H9 (cell line): ENCODE results near the gene IFNA2. TPM values are rescaled to one million over a fixed set of nuclear protein-coding genes. Genes with fewer than 3 reads are reported as not detected.

Experiments
- DNase-seq: peaks from one replicate; pipeline ENCODE4 v3.0.0-alpha.2; 2017
- H2AFZ ChIP-seq: one replicate; pipeline ENCODE4 v1.6.1; 2013; ENCODE audit warnings: mild to moderate bottlenecking, low read length, control low read depth, moderate library complexity
- H2AK5ac ChIP-seq: 2 replicates; pipeline ENCODE4 v1.6.1; 2013; ENCODE audit warnings: low read length, control low read depth, mixed read lengths; ENCODE audit not compliant: insufficient read length
- H2BK120ac ChIP-seq: one replicate; pipeline ENCODE4 v1.6.1; 2013; ENCODE audit warnings: low read depth, mild to moderate bottlenecking, low read length, control low read depth, inconsistent platforms; ENCODE audit not compliant: poor library complexity, severe bottlenecking
- H2BK12ac ChIP-seq: 2 replicates; pipeline ENCODE4 v1.6.1; 2013; ENCODE audit warnings: low read length, control low read depth, mixed read lengths, low read depth; ENCODE audit not compliant: insufficient read length
- H2BK15ac ChIP-seq: 2 replicates; pipeline ENCODE4 v1.6.1; 2013; ENCODE audit warnings: low read depth, low read length, control low read depth
- H2BK20ac ChIP-seq: one replicate; pipeline ENCODE4 v1.6.1; 2013; ENCODE audit warnings: low read depth, mild to moderate bottlenecking, low read length, control low read depth, inconsistent platforms; ENCODE audit not compliant: poor library complexity, severe bottlenecking
- H2BK5ac ChIP-seq: 2 replicates; pipeline ENCODE4 v1.6.1; 2013; ENCODE audit warnings: low read length, control low read depth, mixed read lengths; ENCODE audit not compliant: insufficient read length
- H3K14ac ChIP-seq: 2 replicates; pipeline ENCODE4 v1.6.1; 2013; ENCODE audit warnings: low read length, control low read depth; ENCODE audit not compliant: insufficient read depth
- H3K18ac ChIP-seq: 2 replicates; pipeline ENCODE4 v1.6.1; 2013; ENCODE audit warnings: low read depth, mild to moderate bottlenecking, mixed read lengths, low read length, control low read depth; ENCODE audit not compliant: insufficient read length
- H3K23ac ChIP-seq: 2 replicates; pipeline ENCODE4 v1.6.1; 2013; ENCODE audit warnings: low read length, control low read depth, mixed read lengths, low read depth; ENCODE audit not compliant: insufficient read length
- H3K23me2 ChIP-seq: 2 replicates; pipeline ENCODE4 v1.6.1; 2013; ENCODE audit warnings: low read depth, mild to moderate bottlenecking, mixed read lengths, low read length, control low read depth; ENCODE audit not compliant: insufficient read length, poor library complexity, severe bottlenecking
- H3K27ac ChIP-seq: 2 replicates; pipeline ENCODE4 v1.5.1; 2013; ENCODE audit warnings: low read length, control low read depth, mixed read lengths, low read depth; ENCODE audit not compliant: insufficient read length
- H3K27me3 ChIP-seq: 2 replicates; pipeline ENCODE4 v1.6.1; 2013; ENCODE audit warnings: low read length, control low read depth, inconsistent platforms; ENCODE audit not compliant: insufficient read depth
- H3K4ac ChIP-seq: 2 replicates; pipeline ENCODE4 v1.6.1; 2013; ENCODE audit warnings: low read depth, mild to moderate bottlenecking, control low read depth, inconsistent platforms, low read length, moderate library complexity
- H3K4me1 ChIP-seq: 2 replicates; pipeline ENCODE4 v1.6.1; 2013; ENCODE audit warnings: low read length, control low read depth, inconsistent platforms; ENCODE audit not compliant: insufficient read depth
- H3K4me2 ChIP-seq: 2 replicates; pipeline ENCODE4 v1.6.1; 2013; ENCODE audit warnings: low read length, control low read depth, mixed read lengths; ENCODE audit not compliant: insufficient read length, insufficient read depth
- H3K56ac ChIP-seq: 2 replicates; pipeline ENCODE4 v1.6.1; 2013; ENCODE audit warnings: low read depth, mild to moderate bottlenecking, mixed read lengths, low read length, control low read depth; ENCODE audit not compliant: insufficient read length
- H3K79me1 ChIP-seq: 2 replicates; pipeline ENCODE4 v1.6.1; 2013; ENCODE audit warnings: low read depth, mild to moderate bottlenecking, moderate library complexity, low read length, control low read depth, inconsistent platforms; ENCODE audit not compliant: insufficient read depth, poor library complexity, severe bottlenecking
- H3K79me2 ChIP-seq: 2 replicates; pipeline ENCODE4 v1.6.1; 2013; ENCODE audit warnings: low read length, control low read depth, inconsistent platforms; ENCODE audit not compliant: insufficient read depth
- H3K9ac ChIP-seq: 2 replicates; pipeline ENCODE4 v1.6.1; 2013; ENCODE audit warnings: low read length, control low read depth, mixed read lengths; ENCODE audit not compliant: insufficient read length; ENCODE audit errors: extremely low read depth
- H3K9me3 ChIP-seq: one replicate; pipeline ENCODE4 v1.6.1; 2013; ENCODE audit warnings: low read depth, low read length, inconsistent platforms; ENCODE audit not compliant: control insufficient read depth
- H3T11ph ChIP-seq: one replicate; pipeline ENCODE4 v1.6.1; 2013; ENCODE audit warnings: mild to moderate bottlenecking, low read length, control low read depth, inconsistent platforms
- H4K20me1 ChIP-seq: one replicate; pipeline ENCODE4 v1.6.1; 2013; ENCODE audit not compliant: control insufficient read depth, insufficient read length, insufficient read depth
- H4K5ac ChIP-seq: 2 replicates; pipeline ENCODE4 v1.6.1; 2013; ENCODE audit warnings: low read depth, mild to moderate bottlenecking, mixed read lengths, low read length, control low read depth; ENCODE audit not compliant: insufficient read length
- H4K8ac ChIP-seq: replicated peaks from 2 replicates; pipeline ENCODE4 v1.6.1; 2013; ENCODE audit warnings: low read length, control low read depth, mixed read lengths, low read depth; ENCODE audit not compliant: insufficient read length
- H4K91ac ChIP-seq: 2 replicates; pipeline ENCODE4 v1.6.1; 2013; ENCODE audit warnings: low read depth, mild to moderate bottlenecking, moderate library complexity, mixed read lengths, low read length, control low read depth; ENCODE audit not compliant: insufficient read length
- H3K27ac Mint-ChIP-seq, 3 experiments: 2 replicates in 2 of 3; 3 replicates in 1 of 3; pipeline ENCODE4 v1.8.0; 2020 to 2021; ENCODE audit warnings: mixed read lengths in 3 of 3, mild to moderate bottlenecking in 1 of 3, moderate library complexity in 1 of 3
- H3K27me3 Mint-ChIP-seq: 2 replicates; pipeline ENCODE4 v1.8.0; 2021; ENCODE audit warnings: low read depth, mild to moderate bottlenecking, moderate library complexity, mixed read lengths
- H3K36me3 Mint-ChIP-seq, 3 experiments: 2 replicates in 2 of 3; 3 replicates in 1 of 3; pipeline ENCODE4 v1.8.0; 2020 to 2021; ENCODE audit warnings: low read depth in 3 of 3, mixed read lengths in 3 of 3; ENCODE audit not compliant: insufficient read depth in 1 of 3
- H3K4me1 Mint-ChIP-seq, 2 experiments: 2 replicates each; pipeline ENCODE4 v1.8.0; 2020; ENCODE audit warnings: mixed read lengths in 2 of 2
- H3K4me3 Mint-ChIP-seq, 2 experiments: 2 replicates in 1 of 2; 3 replicates in 1 of 2; pipeline ENCODE4 v1.8.0; 2020 to 2021; ENCODE audit warnings: mild to moderate bottlenecking in 2 of 2, mixed read lengths in 2 of 2, moderate library complexity in 1 of 2
- H3K9me3 Mint-ChIP-seq, 2 experiments: 2 replicates in 1 of 2; 3 replicates in 1 of 2; pipeline ENCODE4 v1.8.0; 2020; ENCODE audit warnings: mild to moderate bottlenecking in 2 of 2, mixed read lengths in 2 of 2, moderate library complexity in 1 of 2
- WGBS: extraction: QIAGEN DNeasy Blood & Tissue Kit; methylation state at CpG from one replicate; pipeline ENCODE4 v1.1.7; 2013; ENCODE audit warnings: missing lambda C conversion rate, low lambda C conversion rate, mixed read lengths; ENCODE audit not compliant: insufficient read length; ENCODE audit errors: extremely low coverage; 5-methylcytosine and 5-hydroxymethylcytosine counted together
- total RNA-seq: library from RNA; stranded (reverse); gene quantifications from 2 replicates; pipeline ENCODE4 v1.2.1, GENCODE V29; 2021
- TF ChIP-seq, protein P1 (sequence below): fragments of 200-600 bp; sonication (generic); conservative IDR thresholded peaks from 3 replicates; pipeline ENCODE4 v1.8.0; 2021; ENCODE audit warnings: antibody characterized with exemption, mild to moderate bottlenecking

Gene IFNA2
- total RNA-seq, 1 experiment from 2014 or later, result not detected

- Mint-ChIP-seq H3K27ac (no peak overlapping the region), H3K27me3 (peaks cover 71% of the 10 kb centered on the region), H3K4me3 (peak overlapping the region; percentile 73 to 89), H3K9me3 (no peaks in the 10 kb centered on the region), H3K4me1 (peaks cover 5 to 6% of the 10 kb centered on the region in 2 experiments), H3K36me3 (no peaks in the 10 kb centered on the region)
- Histone ChIP-seq H3K4me1 (no peaks in the 10 kb centered on the region), H2BK12ac (no peak overlapping the region), H2BK5ac (no peak overlapping the region), H3K4ac (no peak overlapping the region), H2BK20ac (no peak overlapping the region), H2AK5ac (no peak overlapping the region), H3K79me2 (no peaks in the 10 kb centered on the region), H3K14ac (no peak overlapping the region), H4K5ac (no peak overlapping the region), H3K4me2 (peak overlapping the region; percentile 51), H2BK15ac (no peak overlapping the region), H3K9me3 (no peaks in the 10 kb centered on the region), H4K8ac (no peak overlapping the region), H4K20me1 (no peaks in the 10 kb centered on the region), H3K27ac (no peak overlapping the region), H3K18ac (no peak overlapping the region), H3K27me3 (peaks cover 6% of the 10 kb centered on the region; the same call in 1 of the 2 replicates), H3T11ph (no peak overlapping the region), H2BK120ac (no peak overlapping the region), H2AFZ (no peak overlapping the region), H3K23ac (no peak overlapping the region), H3K9ac (no peak overlapping the region), H3K56ac (no peak overlapping the region), H4K91ac (no peak overlapping the region), H3K79me1 (no peaks in the 10 kb centered on the region), H3K23me2 (no peaks in the 10 kb centered on the region)
- WGBS, result no CpG with 5 or more reads among the region's 53 CpGs
- TF ChIP-seq, protein P1, sequence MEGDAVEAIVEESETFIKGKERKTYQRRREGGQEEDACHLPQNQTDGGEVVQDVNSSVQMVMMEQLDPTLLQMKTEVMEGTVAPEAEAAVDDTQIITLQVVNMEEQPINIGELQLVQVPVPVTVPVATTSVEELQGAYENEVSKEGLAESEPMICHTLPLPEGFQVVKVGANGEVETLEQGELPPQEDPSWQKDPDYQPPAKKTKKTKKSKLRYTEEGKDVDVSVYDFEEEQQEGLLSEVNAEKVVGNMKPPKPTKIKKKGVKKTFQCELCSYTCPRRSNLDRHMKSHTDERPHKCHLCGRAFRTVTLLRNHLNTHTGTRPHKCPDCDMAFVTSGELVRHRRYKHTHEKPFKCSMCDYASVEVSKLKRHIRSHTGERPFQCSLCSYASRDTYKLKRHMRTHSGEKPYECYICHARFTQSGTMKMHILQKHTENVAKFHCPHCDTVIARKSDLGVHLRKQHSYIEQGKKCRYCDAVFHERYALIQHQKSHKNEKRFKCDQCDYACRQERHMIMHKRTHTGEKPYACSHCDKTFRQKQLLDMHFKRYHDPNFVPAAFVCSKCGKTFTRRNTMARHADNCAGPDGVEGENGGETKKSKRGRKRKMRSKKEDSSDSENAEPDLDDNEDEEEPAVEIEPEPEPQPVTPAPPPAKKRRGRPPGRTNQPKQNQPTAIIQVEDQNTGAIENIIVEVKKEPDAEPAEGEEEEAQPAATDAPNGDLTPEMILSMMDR, result peak; percentile 36; the same call in 2 of the 3 replicates
- DNase-seq, result peak; percentile 77
These were observed 17.4 kb upstream of the IFNA2 start for GRCh38 chr9:21402386-21403251.
